Activated T-helper 17 cell treated with anti-CD3 and anti-CD28 coated beads, Interleukin-2, amount 50 U/mL, for 72 hours (primary cell): Measurements from ENCODE around the gene CCDC73. TPM values are rescaled to one million over a fixed set of nuclear protein-coding genes. Genes with fewer than 3 reads are reported as not detected.
A peak's percentile ranks its signal among the peaks of the same experiment; 100 is the strongest.
"Not testable (repeated sequence)": the region's sequence is repeated elsewhere in the genome, so short reads cannot be mapped to it uniquely, and the experiment has no call there.

Source experiments
- ATAC-seq: fragments of 150-1000 bp; cut with Tn5 transposase; replicated peaks from 2 replicates; pipeline ENCODE4 v1.10.0; 2021; ENCODE audit warnings: mild to moderate bottlenecking, moderate library complexity
- H3K27ac Mint-ChIP-seq: one replicate; pipeline ENCODE4 v1.8.0; 2022; ENCODE audit warnings: mixed read lengths
- H3K27me3 Mint-ChIP-seq: one replicate; pipeline ENCODE4 v1.8.0; 2022; ENCODE audit warnings: mixed read lengths
- H3K36me3 Mint-ChIP-seq: one replicate; pipeline ENCODE4 v1.8.0; 2022; ENCODE audit warnings: low read depth, mild to moderate bottlenecking, mixed read lengths
- H3K4me1 Mint-ChIP-seq: one replicate; pipeline ENCODE4 v1.8.0; 2022; ENCODE audit warnings: mixed read lengths
- H3K4me3 Mint-ChIP-seq: one replicate; pipeline ENCODE4 v1.8.0; 2022; ENCODE audit warnings: mild to moderate bottlenecking, mixed read lengths
- H3K9me3 Mint-ChIP-seq: one replicate; pipeline ENCODE4 v1.8.0; 2022; ENCODE audit warnings: mixed read lengths
- total RNA-seq, 2 donors: library from RNA; stranded (reverse); gene quantifications; one replicate each; pipeline ENCODE4 v1.2.3, GENCODE V29; 2022

The CCDC73 gene
- total RNA-seq, 2 donors from 2014 or later = 0.09 TPM; not detected in 1

DNA sequence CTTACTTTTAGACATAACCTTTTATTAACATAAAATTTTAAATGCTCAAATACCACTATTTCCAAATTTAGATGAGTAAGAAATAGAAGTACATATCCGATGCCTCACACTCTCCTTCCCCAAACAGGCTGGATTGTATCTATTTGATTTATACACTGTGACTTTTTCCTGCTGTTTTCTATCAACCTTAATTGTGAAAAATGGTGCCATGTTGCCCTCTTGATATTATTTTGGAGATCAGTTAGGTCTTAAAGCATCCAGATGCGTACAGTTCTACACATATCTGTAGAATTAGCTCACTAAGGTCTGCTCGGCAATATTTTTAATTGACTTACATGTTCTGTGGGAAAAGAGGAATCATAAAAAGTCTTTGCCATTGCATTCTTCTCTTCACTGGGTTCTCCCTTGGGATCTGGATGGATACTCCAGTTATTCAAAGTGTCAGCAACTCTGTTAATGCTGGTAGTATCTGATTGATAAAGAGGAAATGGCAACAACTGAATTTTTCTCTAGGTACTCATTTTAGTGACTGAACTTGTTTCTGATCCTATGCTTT, 183.6 kb downstream of the CCDC73 start:
- Mint-ChIP-seq H3K27me3 (no peaks in the 10 kb centered on the region), H3K36me3 (peaks cover 27% of the 10 kb centered on the region), H3K27ac (no peak overlapping the region), H3K4me3 (no peak overlapping the region), H3K4me1 (no peaks in the 10 kb centered on the region), H3K9me3 (peaks cover 9% of the 10 kb centered on the region)
- no peak for ATAC-seq

DNA sequence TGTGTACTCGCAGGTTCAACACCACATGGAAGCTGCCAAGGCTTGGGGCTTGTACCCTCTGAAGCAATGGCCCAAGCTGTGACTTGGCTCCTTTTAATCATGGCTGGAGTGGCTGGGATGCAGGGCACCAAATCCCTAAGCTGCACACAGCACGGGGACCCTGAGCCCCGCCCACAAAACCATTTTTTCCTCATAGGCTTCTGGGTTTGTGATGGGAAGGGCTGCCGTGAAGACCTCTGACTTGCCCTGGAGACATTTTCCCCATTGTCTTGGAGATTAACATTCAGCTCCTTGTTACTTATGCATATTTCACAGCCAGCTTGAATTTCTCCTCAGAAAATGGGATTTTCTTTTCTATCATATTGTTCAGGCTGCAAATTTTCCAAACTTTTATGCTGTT, 185.6 kb downstream of the CCDC73 start:
- not testable (repeated sequence) for H3K4me3 Mint-ChIP-seq, H3K9me3 Mint-ChIP-seq, H3K4me1 Mint-ChIP-seq, H3K27me3 Mint-ChIP-seq, H3K27ac Mint-ChIP-seq, ATAC-seq
- peaks cover 48% of the 10 kb centered on the region for H3K36me3 Mint-ChIP-seq

DNA sequence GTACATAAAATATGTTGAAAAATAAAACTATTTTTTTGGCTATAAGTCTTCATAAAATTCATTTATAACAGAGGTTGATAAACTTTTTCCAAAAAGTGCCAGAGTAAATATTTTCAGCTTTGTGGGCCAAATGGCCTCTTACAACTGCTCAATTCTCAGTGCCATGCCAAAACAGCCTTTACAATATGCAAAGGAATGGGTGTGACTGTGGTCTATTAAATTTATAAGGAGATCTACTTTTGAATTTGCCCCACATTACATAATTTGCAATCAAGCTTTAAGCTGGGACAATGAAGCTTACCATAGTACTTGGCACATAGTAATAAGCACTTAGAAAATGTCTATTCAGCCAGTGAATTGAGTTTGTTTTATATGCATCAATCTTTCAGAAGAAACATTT, 188.2 kb downstream of the CCDC73 start:
- H3K27me3 Mint-ChIP-seq = no peaks in the 10 kb centered on the region
- no peak overlapping the region for H3K4me3 Mint-ChIP-seq
- H3K36me3 Mint-ChIP-seq = peaks cover 74% of the 10 kb centered on the region
- no peak overlapping the region for H3K27ac Mint-ChIP-seq
- no peak for ATAC-seq
- H3K9me3 Mint-ChIP-seq = peaks cover 9% of the 10 kb centered on the region
- no peaks in the 10 kb centered on the region for H3K4me1 Mint-ChIP-seq

DNA sequence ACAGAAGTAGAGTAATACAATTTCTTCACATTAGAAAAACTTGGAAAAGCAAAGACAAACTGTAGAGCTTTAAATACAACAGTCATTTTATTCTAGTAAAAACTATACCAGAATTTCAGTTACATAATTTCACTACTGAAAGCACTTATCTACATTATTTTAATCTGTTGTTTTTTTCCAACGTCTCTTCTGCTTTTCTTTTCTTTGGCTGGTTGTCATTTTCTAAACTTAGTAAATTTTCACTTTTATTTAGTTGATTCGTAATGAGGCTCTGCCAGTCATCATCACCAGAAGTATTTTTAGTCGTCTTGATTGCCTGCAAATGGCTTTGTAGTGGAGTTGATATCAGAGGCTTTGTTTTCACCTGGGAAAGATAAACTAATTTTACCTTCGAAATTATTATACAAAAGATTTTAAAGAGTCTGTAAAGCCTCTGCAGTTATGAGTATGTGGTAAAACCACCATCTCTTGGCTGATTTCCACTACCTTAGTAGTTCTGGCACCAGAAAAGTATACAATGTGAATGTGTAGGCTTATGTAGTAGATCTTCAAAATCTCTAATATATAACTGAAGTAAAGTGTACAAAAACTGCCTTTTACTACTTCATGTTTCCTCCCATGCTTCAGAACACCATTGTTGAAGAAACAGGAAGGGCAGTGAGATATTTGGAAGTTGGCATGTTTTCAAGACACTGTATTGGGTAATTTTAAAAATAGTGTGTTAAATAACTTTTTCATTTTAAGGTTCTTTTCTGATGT, 191.6 kb downstream of the CCDC73 start:
- peak overlapping the region; percentile 10 for H3K27ac Mint-ChIP-seq
- peaks cover 5% of the 10 kb centered on the region for H3K9me3 Mint-ChIP-seq
- peaks cover 88% of the 10 kb centered on the region for H3K36me3 Mint-ChIP-seq
- no peak overlapping the region for H3K4me3 Mint-ChIP-seq
- ATAC-seq = no peak
- no peaks in the 10 kb centered on the region for H3K27me3 Mint-ChIP-seq
- no peaks in the 10 kb centered on the region for H3K4me1 Mint-ChIP-seq

DNA sequence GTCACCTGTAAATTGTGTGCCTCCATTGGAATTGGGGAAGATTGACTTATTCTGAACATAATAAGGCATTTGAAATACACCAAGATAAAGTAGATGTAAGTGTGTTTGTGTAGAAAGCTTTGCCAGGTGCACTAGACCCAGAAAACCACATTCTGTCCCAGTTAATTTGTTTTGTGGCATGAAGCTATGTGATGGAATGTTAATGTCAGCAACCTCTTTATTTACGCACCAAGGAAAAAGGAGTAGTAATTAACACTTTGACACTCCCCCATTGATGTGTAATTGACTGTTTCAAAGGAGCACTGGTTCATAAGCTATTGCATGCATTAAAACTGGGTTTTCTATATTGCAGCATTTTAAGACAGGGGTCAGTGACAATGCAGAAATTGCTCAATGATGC, 196.5 kb downstream of the CCDC73 start:
- peak overlapping the region; percentile 2 for H3K27ac Mint-ChIP-seq
- peaks cover 5% of the 10 kb centered on the region for H3K4me1 Mint-ChIP-seq
- no peak overlapping the region for H3K4me3 Mint-ChIP-seq
- H3K36me3 Mint-ChIP-seq = peaks cover 95% of the 10 kb centered on the region
- ATAC-seq = no peak
- no peaks in the 10 kb centered on the region for H3K9me3 Mint-ChIP-seq
- H3K27me3 Mint-ChIP-seq = no peaks in the 10 kb centered on the region

DNA sequence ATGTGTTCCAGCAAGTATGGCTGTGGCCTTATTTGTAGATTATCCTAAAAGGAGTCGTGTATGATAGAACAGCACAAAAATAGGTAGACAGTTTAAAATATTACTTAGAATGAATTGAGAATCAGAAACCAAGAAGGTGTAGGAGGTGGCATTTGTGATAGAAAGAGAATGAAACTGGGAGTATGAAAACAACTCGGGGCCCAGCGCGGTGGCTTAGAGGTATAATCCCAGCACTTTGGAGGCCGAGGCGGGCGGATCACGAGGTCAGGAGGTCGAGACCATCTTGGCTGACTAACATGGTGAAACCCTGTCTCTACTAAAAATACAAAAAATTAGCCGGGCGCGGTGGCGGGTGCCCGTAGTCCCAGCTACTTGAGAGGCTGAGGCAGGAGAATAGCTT, 198.3 kb downstream of the CCDC73 start:
- H3K27me3 Mint-ChIP-seq, H3K9me3 Mint-ChIP-seq: not testable (repeated sequence)
- peak; percentile 97 for ATAC-seq
- Mint-ChIP-seq H3K36me3 (peaks cover 95% of the 10 kb centered on the region), H3K4me3 (peak overlapping the region; percentile 34), H3K27ac (peak overlapping the region; percentile 2), H3K4me1 (peaks cover 15% of the 10 kb centered on the region)

DNA sequence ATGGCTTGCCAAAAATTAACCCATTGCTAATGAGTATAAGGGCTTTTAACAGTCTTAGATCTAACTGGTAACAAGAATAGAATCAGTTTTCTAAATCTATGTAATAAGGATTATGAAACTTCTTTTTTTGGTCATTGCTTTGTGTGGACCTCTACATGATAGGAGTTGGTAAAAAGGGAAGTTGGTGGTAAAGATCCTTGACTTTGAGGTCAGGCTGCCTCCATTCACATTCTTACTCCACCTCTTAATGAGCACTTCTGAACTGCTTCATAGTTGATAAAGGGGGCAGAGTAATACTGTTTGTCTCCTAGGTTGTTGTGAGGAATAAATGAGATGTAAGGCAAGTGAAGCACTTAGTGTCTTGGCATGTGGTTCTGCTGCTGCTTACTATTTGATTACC, 200.2 kb downstream of the CCDC73 start:
- H3K4me3 Mint-ChIP-seq = no peak overlapping the region
- no peak overlapping the region for H3K27ac Mint-ChIP-seq
- peaks cover 98% of the 10 kb centered on the region for H3K36me3 Mint-ChIP-seq
- no peak for ATAC-seq
- no peaks in the 10 kb centered on the region for H3K27me3 Mint-ChIP-seq
- peaks cover 15% of the 10 kb centered on the region for H3K4me1 Mint-ChIP-seq
- H3K9me3 Mint-ChIP-seq = no peaks in the 10 kb centered on the region

DNA sequence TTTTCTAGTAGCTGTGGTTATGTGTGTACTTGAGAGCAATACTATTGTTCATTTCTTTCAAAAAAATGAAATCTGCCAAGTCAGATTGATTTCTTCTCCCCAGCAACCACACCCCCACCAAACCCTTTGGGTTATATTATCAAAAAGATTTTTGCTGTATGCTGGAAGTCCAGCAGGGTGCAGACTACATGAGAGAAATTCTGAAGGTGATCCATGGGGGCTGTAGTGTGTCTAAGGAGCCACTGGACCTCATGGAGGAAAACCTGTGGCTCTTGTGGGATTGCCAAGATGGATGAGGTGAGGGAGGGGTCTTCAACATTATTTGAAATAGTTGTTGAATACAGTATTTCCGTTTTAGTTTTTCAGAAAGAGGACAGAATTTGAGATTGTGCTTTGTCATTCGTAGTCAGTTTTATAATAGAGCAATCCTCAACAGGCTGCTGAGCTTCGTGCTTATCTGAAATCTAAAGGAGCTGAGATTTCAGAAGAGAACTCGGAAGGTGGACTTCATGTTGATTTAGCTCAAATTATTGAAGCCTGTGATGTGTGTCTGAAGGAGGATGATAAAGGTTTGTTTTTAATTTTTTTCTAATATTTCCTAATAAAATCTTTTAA, 207.8 kb downstream of the CCDC73 start:
- no peaks in the 10 kb centered on the region for H3K27me3 Mint-ChIP-seq
- peak overlapping the region; percentile 98 for H3K4me3 Mint-ChIP-seq
- H3K36me3 Mint-ChIP-seq = peaks cover 82% of the 10 kb centered on the region
- no peaks in the 10 kb centered on the region for H3K9me3 Mint-ChIP-seq
- ATAC-seq = no peak
- H3K27ac Mint-ChIP-seq = peak overlapping the region; percentile 66
- peaks cover 23% of the 10 kb centered on the region for H3K4me1 Mint-ChIP-seq

DNA sequence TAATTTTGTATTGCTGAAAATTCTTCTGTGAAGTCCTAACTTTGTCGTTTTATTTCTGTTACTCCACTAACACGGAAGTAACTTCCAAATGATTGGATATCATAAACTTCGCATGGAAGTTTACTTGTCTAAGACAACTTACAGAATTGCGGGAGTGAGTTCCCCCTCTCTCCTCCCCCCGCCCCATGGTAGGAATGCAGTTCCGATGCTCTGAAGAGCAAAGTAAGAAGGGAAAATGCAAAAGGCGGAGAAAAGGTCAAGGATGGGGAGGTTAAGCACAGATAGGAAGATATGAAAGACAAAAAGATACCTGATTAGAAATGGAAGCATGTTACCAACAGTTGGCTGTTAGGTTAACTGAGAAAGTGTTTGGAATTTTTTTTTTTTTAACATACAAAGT, 209.5 kb downstream of the CCDC73 start:
- Mint-ChIP-seq H3K36me3 (peaks cover 65% of the 10 kb centered on the region), H3K4me1 (peaks cover 22% of the 10 kb centered on the region), H3K4me3 (peak overlapping the region; percentile 98), H3K9me3 (no peaks in the 10 kb centered on the region), H3K27ac (peak overlapping the region; percentile 97), H3K27me3 (no peaks in the 10 kb centered on the region)
- ATAC-seq = no peak

DNA sequence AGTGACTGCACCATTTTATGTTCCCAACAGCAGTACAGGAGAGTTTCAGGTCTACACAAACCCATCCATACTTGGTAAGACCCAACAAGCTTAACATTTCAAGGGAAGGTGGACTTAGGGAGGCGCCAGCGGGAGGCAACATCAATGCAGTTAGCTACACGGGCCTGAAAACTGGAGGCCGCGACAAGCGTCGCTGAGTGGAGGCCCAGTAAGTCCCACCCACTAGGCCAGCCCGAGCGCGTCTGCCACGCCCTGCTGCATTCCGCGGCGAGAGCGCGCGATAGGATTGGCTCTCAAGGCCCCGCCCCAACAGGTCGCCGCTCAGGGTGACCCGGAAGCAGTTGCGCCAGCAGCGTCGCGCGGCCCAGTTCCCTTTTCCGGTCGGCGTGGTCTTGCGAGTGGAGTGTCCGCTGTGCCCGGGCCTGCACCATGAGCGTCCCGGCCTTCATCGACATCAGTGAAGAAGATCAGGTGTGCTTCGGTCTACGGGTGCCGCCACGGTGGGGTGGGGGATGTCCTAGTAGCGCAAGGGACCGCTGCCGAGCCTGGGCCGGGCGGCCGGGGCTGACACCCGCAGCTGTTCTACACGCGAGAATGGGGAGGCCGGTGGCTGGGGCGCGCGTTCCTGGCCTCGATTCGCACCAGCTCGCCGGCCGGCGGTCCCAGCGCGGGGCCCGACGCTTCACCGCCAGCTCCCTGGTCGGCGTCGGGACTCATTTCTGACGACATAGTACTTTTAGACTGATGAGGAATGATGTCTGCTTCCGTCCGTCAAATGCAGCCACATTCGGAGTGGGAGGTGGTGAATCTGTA, 210.8 kb downstream of the CCDC73 start, which contains the start of gene EIF3M:
TSS of gene EIF3M (plus strand) at position 373 of the 813 bp plus-strand sequence. CDS start at position 430, 57 bp downstream.
- Mint-ChIP-seq H3K4me3 (peak within 1 kb of the TSS; percentile 98), H3K27ac (peak within 1 kb of the TSS; percentile 97), H3K9me3 (no peaks in the 10 kb centered on the region), H3K4me1 (peaks cover 22% of the 10 kb centered on the region), H3K36me3 (peaks cover 52% of the 10 kb centered on the region), H3K27me3 (no peaks in the 10 kb centered on the region)
- peak; percentile 100 for ATAC-seq

DNA sequence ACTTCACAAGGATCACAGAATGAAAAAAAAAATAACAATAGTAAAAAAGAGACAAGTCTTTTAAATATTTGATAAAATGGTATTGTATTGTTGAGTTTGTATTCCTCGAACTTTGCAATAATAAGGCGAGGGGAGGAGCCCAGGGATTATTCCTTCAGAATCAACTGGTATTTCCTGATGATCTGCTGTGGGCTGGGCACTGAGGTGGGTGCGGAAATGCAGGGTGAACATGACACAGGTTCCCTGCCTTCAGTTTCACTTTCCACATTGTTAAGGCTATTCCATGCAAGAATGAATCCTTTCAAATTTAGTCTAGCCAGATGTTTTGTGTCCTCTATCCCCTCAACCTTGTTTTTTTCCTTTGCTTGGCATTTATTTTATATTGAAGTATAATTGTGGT, 212.9 kb downstream of the CCDC73 start:
- peaks cover 32% of the 10 kb centered on the region for H3K36me3 Mint-ChIP-seq
- no peaks in the 10 kb centered on the region for H3K27me3 Mint-ChIP-seq
- no peak for ATAC-seq
- no peaks in the 10 kb centered on the region for H3K9me3 Mint-ChIP-seq
- no peak overlapping the region for H3K27ac Mint-ChIP-seq
- peaks cover 14% of the 10 kb centered on the region for H3K4me1 Mint-ChIP-seq
- H3K4me3 Mint-ChIP-seq = no peak overlapping the region

DNA sequence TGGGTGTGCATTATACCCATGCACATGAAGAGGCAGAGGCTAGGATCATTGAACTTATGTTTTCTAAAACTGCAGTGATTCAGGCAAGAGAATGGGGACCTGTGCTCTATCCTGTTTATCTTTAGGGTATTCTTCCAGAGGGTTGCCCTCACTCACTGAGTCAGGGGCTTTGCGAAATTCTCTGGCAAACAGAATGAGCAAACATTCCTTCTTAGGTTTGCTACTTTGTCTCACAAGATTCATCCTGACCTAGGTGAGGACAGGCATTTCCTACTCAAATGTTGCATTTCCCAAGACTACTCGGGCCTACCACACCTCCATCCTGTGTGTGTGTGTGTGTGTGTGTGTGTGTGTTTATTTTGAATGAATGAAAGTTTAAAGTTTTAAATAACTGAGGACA, 213.5 kb downstream of the CCDC73 start:
- Mint-ChIP-seq H3K4me3 (no peak overlapping the region), H3K27me3 (no peaks in the 10 kb centered on the region), H3K36me3 (peaks cover 26% of the 10 kb centered on the region), H3K4me1 (peaks cover 12% of the 10 kb centered on the region), H3K27ac (no peak overlapping the region), H3K9me3 (no peaks in the 10 kb centered on the region)
- no peak for ATAC-seq

DNA sequence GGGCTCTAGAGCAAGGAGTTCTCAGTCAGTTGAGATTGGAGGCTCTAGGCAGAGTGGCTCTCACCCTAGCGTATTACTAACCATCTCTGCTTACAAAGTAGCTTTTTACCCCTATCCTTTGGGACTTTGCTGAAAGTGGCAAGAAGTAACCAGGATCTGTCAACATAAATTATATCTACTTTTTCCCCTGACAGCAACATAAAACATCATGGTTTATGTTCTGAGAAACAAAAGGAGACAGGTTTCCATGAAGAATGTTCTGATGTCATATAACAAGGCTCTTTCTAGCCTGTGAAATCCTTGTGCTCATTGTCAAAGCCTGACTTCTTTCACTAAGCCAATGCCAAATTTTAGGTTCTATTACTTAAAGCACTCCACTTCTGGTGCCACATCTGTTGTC, 218.0 kb downstream of the CCDC73 start:
- Mint-ChIP-seq H3K27ac (no peak overlapping the region), H3K4me3 (no peak overlapping the region), H3K36me3 (no peaks in the 10 kb centered on the region)

DNA sequence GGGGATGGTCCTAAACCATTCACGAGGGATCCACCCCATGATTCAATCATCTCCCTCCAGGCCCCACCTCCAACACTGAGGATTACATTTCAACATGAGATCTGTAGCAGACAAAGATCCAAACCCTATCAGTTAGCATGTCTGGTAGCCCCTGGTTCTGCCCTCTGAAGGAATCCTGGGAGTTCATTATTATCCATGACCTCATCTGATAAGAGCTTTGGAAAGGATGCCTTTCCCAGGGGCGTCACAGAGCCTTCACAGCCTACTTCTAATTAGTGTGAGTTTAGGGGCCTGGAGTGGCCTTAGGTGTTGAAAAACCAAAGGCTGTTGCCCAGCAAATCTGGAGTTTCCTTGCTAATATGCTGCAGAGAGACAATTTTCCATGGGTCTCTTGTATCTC, 219.4 kb downstream of the CCDC73 start:
- Mint-ChIP-seq H3K4me3 (no peak overlapping the region), H3K9me3 (no peaks in the 10 kb centered on the region)
- ATAC-seq = no peak

More for the DNA sequence above, 218.0 kb downstream of the CCDC73 start:
- no peak for ATAC-seq
- H3K4me1 Mint-ChIP-seq = no peaks in the 10 kb centered on the region
- peaks cover 2% of the 10 kb centered on the region for H3K27me3 Mint-ChIP-seq
- no peaks in the 10 kb centered on the region for H3K9me3 Mint-ChIP-seq

More for the DNA sequence above, 219.4 kb downstream of the CCDC73 start:
- no peak overlapping the region for H3K27ac Mint-ChIP-seq
- H3K4me1 Mint-ChIP-seq = no peaks in the 10 kb centered on the region
- no peaks in the 10 kb centered on the region for H3K36me3 Mint-ChIP-seq
- H3K27me3 Mint-ChIP-seq = peaks cover 8% of the 10 kb centered on the region
